GM15510 (cell line): ENCODE measurements around the gene PNLIP.

ENCODE experiments used
- POLR2A ChIP-seq: IDR thresholded peaks from 3 replicates; pipeline ENCODE4 v1.6.1; 2011; ENCODE audit warnings: borderline replicate concordance; ENCODE audit not compliant: insufficient read length; ENCODE audit errors: extremely low read depth

Gene PNLIP

DNA sequence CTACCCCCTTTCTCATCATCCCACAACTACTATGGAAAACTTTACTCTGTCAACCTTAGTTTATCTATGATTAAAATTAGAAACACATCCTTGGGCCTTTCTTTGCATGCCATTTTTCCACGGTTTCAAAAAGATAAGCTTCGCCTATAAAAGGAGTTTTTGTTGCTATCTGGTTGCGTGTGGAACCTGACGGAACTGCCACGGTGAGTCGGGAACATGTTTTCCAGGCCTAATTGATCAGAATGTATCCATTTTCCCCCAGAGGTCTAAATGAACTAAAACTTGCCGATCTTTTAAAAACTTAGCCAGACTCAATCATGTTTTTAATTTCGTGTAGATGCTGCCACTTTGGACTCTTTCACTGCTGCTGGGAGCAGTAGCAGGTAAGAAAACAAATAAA is at the start of gene PNLIP:
TSS of gene PNLIP (plus strand) at position 176 of the 400 bp plus-strand sequence. CDS start at position 338, 162 bp downstream.
- no peak for TF ChIP-seq POLR2A

DNA sequence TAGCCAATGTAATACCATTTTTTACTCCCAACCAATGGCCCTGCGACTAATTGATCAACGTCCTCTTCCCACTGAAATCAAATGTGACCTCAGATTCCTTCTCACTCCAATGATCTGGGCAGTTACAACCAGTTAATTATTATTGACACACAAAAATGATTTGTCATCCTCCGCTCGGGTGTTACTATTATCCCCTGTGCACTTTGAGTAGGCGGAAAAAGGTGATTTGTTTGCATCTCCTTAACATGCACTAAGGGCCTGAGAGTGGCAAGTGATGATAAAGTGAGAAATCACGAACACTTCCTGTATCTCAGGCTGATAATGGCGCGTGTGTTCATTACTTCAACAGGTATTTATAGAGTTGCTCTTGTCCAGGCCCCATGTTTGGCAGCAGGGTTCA is 40.9 kb upstream of the PNLIP start:
- TF ChIP-seq POLR2A, result no peak

DNA sequence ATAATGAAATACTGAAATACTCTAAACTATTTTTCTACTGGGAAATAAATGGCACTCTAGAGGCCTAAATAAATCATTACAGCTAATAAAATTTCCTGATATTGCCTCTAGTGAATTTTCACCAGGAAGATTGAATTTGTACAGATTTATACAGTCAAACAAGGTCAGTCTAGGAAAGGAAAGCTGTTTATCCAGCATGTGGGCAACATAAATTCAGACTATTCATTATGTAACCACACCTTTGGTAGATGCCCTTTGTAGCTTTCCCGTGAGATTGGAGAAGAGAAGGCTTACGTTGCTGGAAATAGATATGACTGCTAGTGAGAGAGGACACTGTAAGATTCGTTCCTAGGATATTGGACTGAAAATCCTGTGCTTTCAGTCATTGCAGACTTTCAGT is 35.2 kb upstream of the PNLIP start:
- no peak for TF ChIP-seq POLR2A

DNA sequence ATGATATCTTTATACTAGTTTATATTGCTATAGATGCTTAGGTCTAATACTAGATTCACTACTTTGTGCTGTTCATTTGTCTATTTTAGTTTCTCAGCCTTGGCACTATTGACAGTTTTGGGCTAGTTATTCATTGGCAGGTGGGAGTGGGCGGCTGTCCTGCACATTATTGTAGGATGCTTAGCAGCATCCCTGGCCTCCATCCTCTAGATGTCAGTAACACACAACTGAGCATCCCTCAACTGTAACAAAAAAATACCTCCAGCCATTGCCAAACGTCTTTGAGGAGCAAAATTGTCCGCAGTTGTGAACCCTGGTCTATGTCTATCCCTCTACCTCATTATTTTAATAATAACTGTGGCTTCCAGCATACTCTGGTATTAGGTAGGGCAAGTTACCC is 34.4 kb upstream of the PNLIP start:
- TF ChIP-seq POLR2A, result no peak

DNA sequence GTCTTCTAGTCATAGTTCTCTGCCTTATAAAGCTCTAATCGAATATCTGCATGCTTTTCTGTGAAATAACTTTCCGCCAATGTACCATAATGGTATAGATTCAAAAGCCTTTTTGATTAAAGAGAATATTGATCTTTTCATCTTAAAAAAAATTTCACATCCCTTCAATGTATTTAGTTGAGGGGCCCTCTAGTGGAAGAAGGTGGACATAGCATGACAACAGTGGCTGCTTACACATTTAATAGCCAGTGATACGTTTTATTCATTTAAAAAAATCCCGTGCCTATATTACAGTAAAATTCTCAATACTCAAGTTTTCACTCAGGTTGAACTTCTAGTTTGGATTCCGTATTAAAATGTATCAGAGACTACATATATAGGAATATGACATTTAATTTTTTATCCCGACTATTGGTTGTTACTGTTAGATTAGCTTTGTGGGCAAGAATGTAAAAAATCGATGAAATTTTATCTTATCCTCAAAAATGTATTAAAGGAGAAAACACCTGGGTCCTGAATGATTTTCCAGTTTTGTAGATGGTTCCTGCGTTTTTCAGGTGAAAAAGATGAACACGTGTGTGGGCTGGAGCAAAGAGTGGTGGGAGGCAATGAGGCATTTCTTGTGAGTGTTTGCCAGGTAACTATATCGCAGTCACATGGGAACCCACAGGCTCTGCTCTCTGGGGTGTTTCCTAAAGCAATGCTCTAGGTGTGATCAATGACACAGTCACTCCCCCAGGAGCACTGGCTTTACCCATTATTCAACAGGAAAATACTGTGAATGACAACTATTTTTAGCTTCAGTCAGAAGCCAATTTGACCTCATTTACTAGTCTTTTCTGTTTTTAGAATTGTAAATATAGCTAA is 24.1 kb upstream of the PNLIP start:
- no peak for TF ChIP-seq POLR2A

DNA sequence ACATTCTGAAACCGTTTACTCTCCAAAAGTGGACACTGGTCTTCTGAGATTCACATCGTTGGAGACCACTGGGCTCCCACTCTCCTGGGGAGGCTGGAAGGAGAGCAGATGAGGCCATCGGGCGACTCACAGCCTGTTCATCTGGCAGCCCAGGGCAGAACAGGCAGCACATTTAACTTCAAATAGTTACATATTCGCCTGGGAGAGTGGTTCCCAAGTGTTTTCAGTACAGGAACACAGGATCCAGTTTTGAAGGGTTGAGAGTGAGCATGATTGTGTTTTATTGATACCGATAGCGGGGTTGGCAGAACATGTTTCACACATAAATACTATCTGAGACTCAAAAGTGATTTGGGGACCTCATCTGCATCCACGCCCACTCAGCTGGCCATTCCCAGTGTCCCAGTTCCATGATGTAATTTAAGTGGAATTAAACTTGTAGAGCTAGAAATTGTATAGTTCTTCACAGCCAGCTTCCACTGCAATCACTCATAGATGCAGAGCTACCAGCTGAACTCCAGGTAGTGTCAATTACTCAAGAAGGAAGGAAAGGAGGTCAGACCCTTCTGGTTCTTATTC is 22.8 kb upstream of the PNLIP start:
- TF ChIP-seq POLR2A, result no peak

DNA sequence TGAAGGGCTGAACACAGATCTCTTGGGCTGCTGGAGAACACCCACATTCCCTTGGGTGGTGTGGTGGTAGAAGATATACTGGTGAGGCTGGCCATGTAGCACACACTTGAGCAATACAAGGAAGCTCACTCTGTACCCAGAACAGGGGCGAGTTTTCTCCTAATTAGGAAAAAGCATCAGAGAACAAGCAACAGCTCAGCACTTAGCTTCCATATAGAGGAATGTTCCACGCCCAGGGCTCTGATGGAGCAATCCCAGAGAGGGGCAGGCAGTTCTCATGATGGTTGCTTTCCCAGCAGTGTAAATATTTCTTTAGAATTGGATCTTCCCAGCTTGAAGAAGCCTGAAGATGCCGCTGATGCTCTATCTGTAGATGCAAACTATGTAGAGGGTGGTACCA is 21.0 kb upstream of the PNLIP start:
- no peak for TF ChIP-seq POLR2A

DNA sequence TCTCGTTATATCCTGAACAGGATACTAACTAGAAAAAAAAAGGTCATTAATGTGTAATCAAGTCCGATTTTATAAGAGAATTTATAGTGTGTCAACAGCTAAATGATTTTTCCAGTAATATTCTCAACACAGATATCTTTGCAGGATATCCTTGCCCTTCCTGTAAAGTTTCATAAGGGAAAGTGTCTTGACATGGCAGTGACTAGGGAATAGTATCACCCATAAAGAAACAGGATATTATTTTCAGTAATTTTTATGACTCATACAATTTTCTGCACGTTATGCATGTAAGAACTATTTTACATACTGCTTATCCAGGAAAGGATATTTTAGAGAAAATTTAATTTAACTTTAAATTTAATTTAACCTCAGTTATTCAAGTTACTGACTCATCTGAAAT is 19.5 kb upstream of the PNLIP start:
- TF ChIP-seq POLR2A, result no peak

DNA sequence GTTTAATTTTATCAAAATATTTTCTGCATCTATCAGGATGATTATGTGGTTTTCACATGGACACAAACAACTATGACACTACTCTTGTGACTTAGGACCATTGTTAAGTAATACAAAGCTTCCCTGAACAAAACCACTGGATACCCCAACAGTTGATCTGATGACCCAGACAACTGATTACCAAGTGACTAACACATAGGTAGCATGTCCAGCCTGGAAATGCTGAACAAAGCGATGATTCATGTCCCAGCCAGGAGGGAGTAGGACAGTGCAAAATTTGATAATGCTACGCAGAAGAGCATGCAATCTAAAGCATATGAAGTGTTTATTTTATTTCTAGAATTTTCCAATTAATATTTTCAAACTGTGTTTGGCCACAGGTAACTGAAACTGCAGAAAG is 8.9 kb upstream of the PNLIP start:
- no peak for TF ChIP-seq POLR2A

DNA sequence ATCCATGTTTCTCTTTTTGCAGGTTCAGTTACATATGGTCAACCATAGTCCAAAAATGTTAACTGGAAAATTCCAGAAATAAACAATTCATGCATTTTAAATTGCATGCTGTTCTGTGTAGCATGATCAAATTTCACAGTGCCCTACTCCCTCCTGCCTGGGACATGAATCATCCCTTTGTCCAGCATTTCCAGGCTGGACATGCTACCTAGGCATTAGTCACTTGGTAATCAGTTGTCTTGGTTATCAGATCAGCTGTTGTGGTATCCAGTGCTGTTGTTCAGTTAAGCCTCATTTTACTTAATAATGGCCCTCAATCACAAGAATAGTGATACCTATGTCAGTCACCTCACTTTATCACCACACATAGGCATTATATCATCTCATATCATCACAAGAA is 7.3 kb upstream of the PNLIP start:
- TF ChIP-seq POLR2A, result no peak

DNA sequence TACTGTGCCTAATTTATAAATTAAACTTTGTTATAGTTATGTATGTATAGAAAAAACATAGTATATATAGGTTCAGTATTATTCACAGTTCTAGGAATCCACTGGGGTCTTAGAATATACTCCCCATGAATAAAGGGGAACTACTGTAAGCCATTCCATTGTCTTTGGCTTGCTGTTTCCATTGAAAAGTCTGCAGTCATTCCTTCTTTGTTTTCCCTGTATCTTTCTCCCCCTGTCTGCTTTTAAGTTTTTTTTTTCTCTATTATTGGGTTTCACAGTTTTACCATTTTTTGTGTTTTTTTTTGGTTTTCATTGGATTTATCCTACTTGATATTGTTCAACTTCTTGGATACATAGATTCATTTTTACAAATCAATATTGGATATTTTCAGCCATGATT is 6.7 kb upstream of the PNLIP start:
- no peak for TF ChIP-seq POLR2A

DNA sequence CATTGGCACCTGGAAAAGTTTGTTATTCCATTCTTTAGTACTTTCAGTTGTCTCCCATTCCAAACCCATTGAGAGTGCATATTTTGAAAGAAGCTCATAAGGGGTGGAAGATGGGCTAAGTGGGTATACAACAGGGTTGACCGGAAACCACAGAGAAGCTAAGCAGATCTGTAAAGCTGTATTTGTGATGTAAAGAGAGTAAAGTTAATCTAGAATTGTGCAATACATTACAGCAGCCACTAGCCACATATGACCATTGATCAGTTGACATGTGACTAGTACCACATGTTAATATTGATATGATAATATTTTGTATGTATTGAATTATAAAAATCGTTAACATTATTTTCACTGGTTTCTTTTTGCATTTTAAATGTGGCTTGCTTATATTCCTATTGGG is 4.9 kb upstream of the PNLIP start:
- no peak for TF ChIP-seq POLR2A

DNA sequence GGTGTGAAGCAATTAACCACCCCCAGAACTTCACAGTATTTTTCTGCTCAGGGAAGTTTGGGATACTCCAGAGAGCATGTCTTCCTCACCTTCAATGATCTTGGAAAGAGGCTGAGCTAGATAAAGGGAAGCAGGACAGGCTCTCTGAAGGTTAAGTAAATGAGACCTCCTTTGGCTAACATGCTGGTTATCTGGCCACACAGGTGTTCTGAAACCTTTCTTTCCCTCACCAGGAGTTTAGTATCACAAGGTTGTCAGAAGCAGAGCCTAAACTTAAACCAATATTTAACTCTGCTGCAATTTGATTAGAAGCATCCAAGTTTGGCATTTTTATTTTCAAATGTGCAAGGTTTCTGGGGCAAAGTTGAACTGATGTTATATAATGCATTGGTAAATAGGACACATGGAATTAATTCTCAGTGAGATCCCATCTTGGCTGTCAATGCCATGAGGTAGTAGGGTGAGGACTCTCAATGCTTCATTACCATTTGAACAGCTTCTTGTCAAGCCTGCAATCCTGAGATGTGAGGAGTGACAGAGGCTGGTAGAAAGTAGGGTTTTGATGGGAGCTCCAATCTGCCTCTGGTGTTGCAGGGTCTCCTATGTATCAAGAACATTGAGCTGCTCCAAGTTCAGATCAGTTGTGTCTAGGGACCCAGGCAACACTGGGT is 3.6 kb upstream of the PNLIP start:
- TF ChIP-seq POLR2A, result no peak

DNA sequence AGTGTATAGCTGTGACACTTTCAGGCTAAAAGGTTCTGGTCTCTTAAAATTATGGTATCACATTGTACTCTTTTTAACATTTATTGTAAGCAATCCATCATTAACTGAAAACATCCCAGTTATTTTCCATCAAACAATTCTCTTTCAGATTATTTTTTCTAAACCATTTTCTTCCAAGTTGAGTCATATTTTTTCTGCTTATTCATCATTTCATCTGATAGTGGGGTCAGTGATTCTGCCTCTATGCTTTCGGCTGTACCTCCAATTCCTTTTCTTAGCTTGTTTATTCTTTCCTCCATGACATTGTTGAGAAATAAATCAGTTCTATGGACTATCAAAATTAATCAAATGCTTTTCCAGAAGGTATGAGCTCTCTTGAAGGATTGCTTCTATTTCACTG is 609 bp upstream of the PNLIP start:
- TF ChIP-seq POLR2A, result no peak

DNA sequence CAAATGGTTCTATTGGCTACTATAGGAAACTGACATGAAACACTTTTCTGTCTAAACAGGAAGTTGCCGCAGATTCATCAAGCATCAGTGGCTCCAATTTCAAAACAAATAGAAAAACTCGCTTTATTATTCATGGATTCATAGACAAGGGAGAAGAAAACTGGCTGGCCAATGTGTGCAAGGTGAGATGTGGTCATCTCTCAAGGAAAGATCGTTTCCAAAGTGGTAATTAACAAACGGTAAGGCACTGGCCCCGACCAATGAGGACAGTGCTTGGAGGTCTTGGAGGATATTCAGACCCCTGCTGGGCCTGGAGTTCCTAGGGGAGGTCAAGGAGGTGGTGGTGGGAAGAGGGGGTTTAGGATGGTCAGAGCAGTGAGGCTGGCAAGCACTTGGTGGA is 2.6 kb downstream of the PNLIP start:
- TF ChIP-seq POLR2A, result no peak
